Measurements from ENCODE around the gene ATG4D. TPM values are rescaled to one million over a fixed set of nuclear protein-coding genes. Genes with fewer than 3 reads are reported as not detected.
A peak's percentile ranks its signal among the peaks of the same experiment; 100 is the strongest.

Gene ATG4D
- total RNA-seq, 6 experiments from 2014 or later: 8.1 to 19.7 (median 11.8) TPM

DNA sequence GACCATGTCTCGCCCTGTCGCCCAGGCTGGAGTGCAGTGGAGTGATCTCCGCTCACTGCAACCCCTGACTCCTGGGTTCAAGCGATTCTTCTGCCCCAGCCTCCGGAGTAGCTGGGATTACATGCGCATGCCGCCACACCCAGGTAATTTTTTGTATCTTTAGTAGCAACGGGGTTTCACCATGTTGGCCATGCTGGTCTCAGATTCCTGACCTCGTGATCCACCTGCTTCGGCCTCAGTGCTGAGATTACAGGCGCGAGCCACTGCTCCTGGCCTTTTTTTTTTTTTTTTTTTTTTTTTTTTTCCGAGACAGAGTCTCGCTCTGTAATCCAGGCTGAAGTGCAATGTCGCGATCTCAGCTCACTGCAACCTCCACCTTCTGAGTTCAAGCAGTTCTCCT lies 35.7 kb upstream of the ATG4D start:
- no peak for TF ChIP-seq POLR2A (IDR thresholded peaks at IDR 0.05)
- TF ChIP-seq, protein P1, sequence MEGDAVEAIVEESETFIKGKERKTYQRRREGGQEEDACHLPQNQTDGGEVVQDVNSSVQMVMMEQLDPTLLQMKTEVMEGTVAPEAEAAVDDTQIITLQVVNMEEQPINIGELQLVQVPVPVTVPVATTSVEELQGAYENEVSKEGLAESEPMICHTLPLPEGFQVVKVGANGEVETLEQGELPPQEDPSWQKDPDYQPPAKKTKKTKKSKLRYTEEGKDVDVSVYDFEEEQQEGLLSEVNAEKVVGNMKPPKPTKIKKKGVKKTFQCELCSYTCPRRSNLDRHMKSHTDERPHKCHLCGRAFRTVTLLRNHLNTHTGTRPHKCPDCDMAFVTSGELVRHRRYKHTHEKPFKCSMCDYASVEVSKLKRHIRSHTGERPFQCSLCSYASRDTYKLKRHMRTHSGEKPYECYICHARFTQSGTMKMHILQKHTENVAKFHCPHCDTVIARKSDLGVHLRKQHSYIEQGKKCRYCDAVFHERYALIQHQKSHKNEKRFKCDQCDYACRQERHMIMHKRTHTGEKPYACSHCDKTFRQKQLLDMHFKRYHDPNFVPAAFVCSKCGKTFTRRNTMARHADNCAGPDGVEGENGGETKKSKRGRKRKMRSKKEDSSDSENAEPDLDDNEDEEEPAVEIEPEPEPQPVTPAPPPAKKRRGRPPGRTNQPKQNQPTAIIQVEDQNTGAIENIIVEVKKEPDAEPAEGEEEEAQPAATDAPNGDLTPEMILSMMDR (IDR thresholded peaks at IDR 0.05): no peak
- H3K9me3 ChIP-seq: no peaks in the 10 kb centered on the region
- peaks cover 0 to 3% of the 10 kb centered on the region in 2 donors for H3K27me3 ChIP-seq
- DNase-seq: no peak
- intact Hi-C loops (cut with DNase I): no loop called here
- H3K4me1 ChIP-seq: no peaks in the 10 kb centered on the region
- H3K27ac ChIP-seq: no peak overlapping the region
- no peaks in the 10 kb centered on the region for H3K36me3 ChIP-seq
- ATAC-seq: no peak
- H3K4me3 ChIP-seq: no peak overlapping the region
- WGBS (ENCODE audit: insufficient coverage, low coverage, low lambda C conversion rate, missing lambda C conversion rate): 93% methylated on average over 5 of the region's 16 CpGs

DNA sequence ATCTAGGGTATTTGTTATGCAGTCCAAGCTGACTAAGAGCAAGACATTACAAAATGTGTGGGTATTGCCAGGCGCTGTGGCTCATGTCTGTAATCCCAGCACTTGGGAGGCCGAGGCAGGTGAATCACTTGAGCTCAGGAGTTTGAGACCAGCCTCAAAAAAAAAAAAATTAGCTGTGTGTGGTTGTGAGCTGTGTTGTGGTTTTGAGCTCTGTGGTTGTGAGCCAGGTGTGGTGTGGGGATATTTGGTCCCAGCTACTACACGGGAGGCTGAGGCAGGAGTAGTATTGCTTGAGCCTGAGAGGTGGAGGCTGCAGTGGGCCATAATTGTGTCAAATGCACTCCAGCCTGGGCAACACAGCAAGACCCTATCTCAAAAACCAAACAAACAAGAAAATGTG lies 35.0 kb upstream of the ATG4D start:
- H3K36me3 ChIP-seq: no peaks in the 10 kb centered on the region
- no peaks in the 10 kb centered on the region for H3K4me1 ChIP-seq
- H3K27me3 ChIP-seq: peaks cover 0 to 9% of the 10 kb centered on the region in 2 donors
- no peaks in the 10 kb centered on the region for H3K9me3 ChIP-seq
- H3K27ac ChIP-seq: no peak overlapping the region
- no peak for TF ChIP-seq POLR2A (IDR thresholded peaks at IDR 0.05)
- TF ChIP-seq, protein P1 (IDR thresholded peaks at IDR 0.05): no peak
- no peak overlapping the region for H3K4me3 ChIP-seq
- 35% methylated on average over 3 of the region's 3 CpGs for WGBS (ENCODE audit: insufficient coverage, low coverage, low lambda C conversion rate, missing lambda C conversion rate)
- DNase-seq (no peak), ATAC-seq (no peak)
- intact Hi-C loops (cut with DNase I): no loop called here

DNA sequence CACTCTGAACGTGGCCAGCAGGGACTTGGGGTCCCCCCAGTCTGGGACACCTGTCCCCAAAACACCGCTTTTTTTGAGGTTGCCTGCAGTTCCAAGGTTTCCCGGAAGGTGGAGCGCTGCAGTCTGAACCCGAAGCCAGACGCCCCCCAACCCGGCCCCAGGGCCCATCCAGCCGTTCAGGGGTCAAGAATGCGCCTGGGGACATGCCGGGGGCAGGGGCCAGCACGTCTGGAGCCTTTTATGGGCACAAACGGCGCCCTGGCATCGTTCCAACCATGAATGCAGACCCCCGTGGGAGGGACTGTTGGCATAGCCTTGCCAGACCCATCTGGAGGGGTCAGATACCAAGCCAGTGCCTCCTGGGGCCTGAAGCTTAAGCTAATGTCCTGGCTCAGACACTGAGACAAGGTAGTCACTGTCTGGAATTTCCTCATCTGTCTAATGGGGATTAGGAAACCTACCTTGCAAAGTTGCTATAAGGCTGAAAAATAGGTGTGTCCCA lies 33.4 kb upstream of the ATG4D start:
- Histone ChIP-seq H3K9me3 (no peaks in the 10 kb centered on the region), H3K36me3 (no peaks in the 10 kb centered on the region), H3K27ac (no peak overlapping the region), H3K4me1 (no peaks in the 10 kb centered on the region), H3K27me3 (peaks cover 0 to 21% of the 10 kb centered on the region in 2 donors), H3K4me3 (no peak overlapping the region)
- intact Hi-C loops (cut with DNase I): no loop called here
- TF ChIP-seq, protein P1 (IDR thresholded peaks at IDR 0.05): peak; percentile 38 to 62 (median 46)
- no peak for TF ChIP-seq POLR2A (IDR thresholded peaks at IDR 0.05)
- ATAC-seq (peak in 1 of 4 donors; percentile 34), DNase-seq (no peak)
- 10% methylated on average over 6 of the region's 15 CpGs for WGBS (ENCODE audit: insufficient coverage, low coverage, low lambda C conversion rate, missing lambda C conversion rate)

DNA sequence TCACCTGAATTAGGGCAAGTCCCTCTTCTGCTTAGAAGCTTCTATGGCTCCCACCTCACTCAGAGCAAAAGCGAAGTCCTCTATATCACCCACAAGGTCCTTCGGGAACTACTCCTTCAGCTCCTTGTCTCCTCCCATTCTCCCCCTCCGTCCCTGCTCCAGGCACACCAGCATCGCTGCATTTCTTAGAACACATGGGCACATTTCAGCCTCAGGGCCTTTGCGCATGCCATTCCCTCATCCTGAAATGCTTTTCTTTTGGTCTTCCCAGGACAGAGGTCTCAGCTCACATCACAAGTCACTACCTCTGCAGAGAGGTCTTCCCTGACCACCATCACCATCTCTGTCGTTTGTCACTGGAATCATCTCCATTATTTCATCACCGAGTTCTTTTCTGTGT lies 30.5 kb upstream of the ATG4D start:
- peaks cover 0 to 6% (median 0%) of the 10 kb centered on the region in 4 donors for H3K4me1 ChIP-seq
- no peaks in the 10 kb centered on the region for H3K9me3 ChIP-seq
- H3K27ac ChIP-seq: no peak overlapping the region
- ATAC-seq (no peak), DNase-seq (no peak)
- peaks cover 0 to 21% of the 10 kb centered on the region in 2 donors for H3K27me3 ChIP-seq
- TF ChIP-seq, protein P1 (IDR thresholded peaks at IDR 0.05): no peak
- TF ChIP-seq POLR2A (IDR thresholded peaks at IDR 0.05): no peak
- intact Hi-C loops (cut with DNase I): no loop called here
- no peaks in the 10 kb centered on the region for H3K36me3 ChIP-seq
- WGBS (ENCODE audit: insufficient coverage, low coverage, low lambda C conversion rate, missing lambda C conversion rate): 79% methylated on average over 7 of the region's 7 CpGs
- H3K4me3 ChIP-seq: no peak overlapping the region
